GM19328 (cell line): ENCODE results near the gene PLBD2.
"Not testable (repeated sequence)": the region's sequence is repeated elsewhere in the genome, so short reads cannot be mapped to it uniquely, and the experiment has no call there.

Experiments used
- ATAC-seq: cut with Tn5 transposase; IDR thresholded peaks from one replicate; pipeline ENCODE4 v1.9.1; 2021; ENCODE audit warnings: mild to moderate bottlenecking, moderate library complexity; ENCODE audit not compliant: unreplicated experiment

Gene PLBD2

DNA sequence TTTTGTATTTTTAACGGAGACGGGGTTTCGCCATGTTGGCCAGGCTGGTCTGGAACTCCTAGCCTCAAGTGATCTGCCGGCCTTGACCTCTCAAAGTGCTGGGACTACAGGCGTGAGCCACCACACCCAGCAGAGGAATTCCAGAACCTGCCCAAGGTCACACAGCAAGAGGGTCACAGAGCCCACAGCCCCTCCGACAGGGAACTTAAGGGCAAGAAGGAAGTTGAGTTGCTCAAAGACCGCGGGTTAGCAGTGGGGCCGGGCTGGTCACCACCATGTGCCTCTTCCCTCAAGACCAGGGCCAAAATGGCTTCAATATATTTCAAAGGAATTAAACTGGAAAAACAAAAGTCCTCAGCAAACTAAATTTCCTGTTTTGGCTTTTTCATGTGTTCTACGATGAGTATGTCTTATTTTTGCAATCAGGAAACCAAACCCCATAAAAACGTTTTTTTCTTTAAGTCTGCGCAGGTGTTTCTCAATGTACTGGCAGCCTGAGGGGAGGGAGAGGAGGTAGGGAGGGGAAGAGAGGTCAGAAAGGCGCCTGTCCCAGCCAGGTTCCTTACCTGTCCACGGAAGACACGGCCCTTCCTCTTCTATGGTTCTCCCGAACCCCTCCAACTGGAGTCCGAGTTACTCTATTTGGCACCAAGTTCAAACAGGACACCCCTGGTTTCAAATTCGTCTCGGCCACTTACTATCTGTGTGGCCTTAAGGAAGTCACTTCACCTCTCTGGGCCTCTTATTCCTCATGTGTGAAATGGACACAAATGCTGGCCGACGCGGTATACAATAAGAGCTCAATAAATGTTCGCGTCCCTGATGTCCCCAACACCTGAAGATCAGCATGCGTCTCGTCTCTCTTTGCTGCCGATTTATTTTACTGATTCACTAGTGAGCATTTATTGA is 24.3 kb upstream of the PLBD2 start:
- ATAC-seq, result no peak

DNA sequence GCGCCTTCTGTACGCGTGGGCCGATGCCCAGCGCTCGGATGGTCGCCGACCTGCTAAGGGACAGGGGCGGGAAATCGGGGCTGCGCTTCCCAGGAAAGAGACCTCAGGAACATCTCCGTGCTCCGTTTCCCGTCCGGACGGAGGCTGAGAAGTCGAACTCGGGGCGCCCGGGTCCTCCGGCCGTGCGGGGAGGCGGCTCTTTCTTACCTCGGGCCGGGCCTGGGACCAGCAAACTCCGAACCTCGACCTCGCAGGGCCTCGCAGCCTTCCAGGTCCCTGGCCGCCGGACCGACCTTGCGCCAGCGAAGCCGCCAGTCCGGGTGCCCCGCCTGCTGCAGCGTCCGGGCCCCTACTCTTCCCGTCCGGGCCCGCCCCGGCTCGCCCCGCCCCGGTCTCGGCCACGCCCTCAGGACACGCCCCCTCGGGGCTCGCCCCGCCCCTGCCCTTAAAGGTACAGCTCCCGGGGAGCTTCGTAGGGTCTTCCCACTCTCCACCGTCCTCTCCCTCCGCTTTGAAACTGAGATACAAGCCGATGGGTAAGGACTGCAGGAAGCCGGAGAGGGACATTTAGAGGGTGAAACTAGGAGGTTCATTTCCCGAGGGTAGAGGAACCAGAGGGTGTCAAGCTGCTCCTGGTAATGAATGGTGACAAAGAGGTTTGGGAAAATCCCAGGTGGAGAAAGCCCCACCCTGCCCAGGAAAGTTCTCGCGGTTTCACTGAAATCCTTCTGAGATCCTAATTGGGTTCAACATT is 23.4 kb upstream of the PLBD2 start, which contains the start of gene SLC8B1:
Gene SLC8B1, minus strand, starts transcription at position 324 of the 754 bp plus-strand sequence. CDS start 2,231 bp downstream, outside the sequence.
- ATAC-seq, result peak; percentile 96

DNA sequence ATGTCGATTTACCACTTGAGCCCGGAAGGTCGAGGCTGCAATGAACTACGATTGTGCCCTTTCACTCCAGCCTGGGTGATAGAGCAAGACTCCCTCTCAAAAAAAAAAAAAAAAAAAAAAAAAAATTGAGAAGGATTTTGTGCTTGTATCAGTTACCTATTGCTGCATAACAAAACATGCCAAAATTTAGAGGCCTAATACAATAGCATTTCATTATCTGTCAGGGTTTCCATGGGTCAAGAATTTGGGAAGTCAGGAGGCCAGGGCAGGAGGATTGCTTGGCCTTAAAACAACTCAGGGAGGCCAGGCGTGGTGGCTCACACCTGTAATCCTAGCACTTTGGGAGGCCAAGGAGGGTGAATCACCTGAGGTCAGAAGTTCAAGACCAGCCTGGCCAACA is 18.8 kb upstream of the PLBD2 start:
- ATAC-seq, result no peak

- ATAC-seq, result no peak
Measured at GRCh38 chr12:113340061-113340460, 18.3 kb upstream of the PLBD2 start.

DNA sequence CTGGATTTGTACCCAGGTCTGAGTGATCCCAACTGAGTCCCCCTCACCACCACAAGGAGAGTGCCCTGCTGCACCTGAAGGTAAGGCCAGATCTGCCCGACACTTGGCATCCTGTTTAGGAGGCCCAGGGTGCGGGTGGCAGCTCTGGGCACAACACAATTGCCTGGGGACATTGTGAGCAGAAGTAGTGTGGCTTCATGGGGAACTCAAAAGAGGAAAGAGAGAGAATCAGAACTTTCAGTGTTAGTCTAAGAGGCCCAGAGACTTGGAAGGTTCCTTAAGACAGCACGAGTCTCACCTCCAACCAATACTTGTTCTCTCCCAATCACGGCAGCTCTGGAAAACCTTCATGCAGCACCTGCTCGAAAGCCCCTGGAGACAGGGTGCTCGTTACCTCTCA is 16.9 kb upstream of the PLBD2 start:
- no peak for ATAC-seq

DNA sequence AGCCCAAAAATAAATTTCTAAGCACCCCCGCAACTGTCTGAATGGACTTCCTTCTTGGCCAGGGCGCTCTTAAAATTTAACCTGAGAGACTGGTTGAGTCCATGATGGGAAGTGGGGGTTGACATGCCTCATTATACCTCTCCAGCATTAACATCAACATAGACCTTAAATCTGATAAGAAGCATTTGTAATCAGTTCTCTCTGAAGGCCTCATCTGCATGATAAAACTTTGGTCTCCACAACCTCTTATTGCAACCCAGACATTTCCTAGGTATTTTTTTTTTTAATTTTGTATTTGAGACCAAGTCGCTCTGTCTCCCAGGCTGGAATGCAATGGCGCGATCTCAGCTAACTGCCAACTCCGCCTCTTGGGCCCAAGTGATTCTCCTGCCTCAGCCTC is 13.1 kb upstream of the PLBD2 start:
- ATAC-seq, result no peak

DNA sequence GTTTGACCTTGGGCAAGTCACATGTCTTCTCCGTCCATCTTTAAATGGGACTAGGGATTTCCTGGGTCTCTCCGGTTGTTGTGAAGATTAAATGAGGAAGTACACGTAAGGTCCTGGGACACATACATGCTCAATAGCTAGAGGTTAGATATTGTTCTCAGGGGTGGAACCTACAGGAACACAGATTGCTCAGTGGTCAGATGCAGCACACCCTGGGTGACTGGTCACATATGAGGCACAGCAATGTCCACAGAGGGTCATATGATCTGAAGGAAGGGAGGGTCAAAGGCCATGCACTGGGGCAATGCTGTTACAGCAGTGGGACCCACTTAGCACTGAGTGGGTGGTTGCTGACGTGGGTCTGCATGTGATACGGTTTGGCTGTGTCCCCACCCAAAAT is 12.0 kb upstream of the PLBD2 start:
- ATAC-seq, result no peak

GRCh38 chr12:113347107-113347506 is 11.3 kb upstream of the PLBD2 start:
- ATAC-seq, result no peak

DNA sequence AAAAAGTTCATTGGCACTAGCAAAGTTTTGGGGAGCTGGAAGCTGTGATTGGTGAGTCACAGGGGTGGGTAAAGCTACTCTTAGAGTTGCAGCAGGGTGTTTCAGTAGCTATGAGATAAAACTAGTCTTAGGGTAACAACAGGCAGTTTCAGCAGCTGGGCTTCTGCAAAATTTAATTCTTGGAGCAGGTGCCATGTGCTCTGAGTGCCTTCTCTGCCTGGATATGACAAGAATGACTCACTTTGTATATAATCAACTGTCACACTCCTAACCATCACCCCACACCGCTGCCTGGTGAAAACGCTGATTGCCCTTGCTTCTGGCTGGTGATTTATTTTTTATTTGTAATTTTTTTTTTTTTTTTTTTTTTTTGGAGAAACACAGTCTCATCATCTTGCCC is 10.5 kb upstream of the PLBD2 start:
- ATAC-seq, result no peak

DNA sequence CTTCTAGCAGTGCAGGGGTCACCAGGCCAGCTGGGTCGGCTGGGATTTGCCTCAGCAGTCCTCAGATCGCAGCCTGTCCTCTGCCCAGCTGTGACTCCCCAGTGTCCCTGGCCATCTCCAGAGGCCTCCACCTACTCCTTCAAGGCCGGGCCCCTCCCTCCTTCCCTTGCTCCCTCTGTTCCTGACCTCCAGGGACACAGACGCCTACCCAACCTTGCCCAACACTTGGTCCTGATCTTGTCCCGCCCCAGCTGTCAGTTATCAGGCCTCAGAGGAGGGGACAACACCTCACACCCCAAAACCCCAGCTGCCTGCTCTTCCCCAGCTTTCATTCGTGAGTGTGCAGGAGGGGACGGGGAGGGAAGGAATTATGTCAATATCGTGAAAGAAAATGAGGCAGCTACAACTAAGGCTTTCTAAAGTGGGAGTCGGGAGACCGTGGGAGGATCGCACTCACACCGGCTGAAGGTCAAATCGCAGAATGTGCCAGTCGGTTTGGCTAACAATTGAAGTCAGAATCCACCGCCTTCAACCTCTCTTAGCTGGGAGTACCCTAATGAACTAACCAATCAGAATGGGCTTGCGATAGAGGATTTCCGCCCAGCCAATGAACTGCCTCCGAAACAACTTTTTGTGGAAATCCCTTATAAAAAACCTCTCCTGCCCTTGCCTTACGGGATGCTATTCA is 9.4 kb upstream of the PLBD2 start:
- ATAC-seq, result no peak

- no peak for ATAC-seq
Measured at GRCh38 chr12:113351089-113351488, 7.3 kb upstream of the PLBD2 start.

GRCh38 chr12:113354192-113354591 is 4.2 kb upstream of the PLBD2 start:
- ATAC-seq, result not testable (repeated sequence)

DNA sequence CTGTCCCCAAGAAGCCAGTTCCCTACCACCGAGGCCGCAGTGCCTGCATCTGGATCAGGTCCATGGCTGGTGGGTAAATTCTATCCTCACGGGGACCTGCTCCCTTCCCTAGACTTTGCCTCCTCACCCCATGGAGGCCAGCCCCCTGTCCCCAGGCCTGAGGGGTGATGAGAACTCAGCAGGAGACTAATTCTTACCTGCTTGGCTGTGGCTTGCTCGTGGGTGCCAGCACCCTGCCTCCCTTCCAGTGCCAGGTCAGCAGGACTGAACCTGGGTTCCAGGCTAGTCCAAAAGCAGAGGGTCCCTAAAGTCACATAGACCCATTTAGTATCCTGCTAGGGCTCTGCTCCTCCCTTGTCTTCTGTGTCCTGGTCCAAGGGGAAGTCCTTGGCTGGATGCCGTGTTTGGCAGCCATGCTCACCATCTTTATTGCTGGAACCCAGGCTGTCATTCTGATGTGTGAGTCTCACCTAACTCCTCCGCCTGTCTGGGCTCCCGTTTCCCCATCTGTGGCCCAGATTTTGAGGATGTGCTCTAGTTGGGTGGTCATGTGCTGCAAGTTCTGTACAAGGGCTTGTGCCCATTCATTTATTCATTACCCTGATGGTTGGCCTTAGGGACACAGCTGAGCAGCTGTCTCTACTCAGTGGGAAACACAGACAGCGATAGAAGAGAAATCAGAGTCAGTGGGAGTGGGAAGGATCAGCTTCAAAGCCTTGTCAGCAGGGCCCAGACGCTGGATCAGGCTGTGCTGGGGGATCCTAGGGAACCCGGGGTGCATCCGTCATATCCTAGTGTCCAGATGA is 949 bp downstream of the PLBD2 start:
- no peak for ATAC-seq

GRCh38 chr12:113359939-113360748 is 1.8 kb downstream of the PLBD2 start:
- ATAC-seq, result no peak

DNA sequence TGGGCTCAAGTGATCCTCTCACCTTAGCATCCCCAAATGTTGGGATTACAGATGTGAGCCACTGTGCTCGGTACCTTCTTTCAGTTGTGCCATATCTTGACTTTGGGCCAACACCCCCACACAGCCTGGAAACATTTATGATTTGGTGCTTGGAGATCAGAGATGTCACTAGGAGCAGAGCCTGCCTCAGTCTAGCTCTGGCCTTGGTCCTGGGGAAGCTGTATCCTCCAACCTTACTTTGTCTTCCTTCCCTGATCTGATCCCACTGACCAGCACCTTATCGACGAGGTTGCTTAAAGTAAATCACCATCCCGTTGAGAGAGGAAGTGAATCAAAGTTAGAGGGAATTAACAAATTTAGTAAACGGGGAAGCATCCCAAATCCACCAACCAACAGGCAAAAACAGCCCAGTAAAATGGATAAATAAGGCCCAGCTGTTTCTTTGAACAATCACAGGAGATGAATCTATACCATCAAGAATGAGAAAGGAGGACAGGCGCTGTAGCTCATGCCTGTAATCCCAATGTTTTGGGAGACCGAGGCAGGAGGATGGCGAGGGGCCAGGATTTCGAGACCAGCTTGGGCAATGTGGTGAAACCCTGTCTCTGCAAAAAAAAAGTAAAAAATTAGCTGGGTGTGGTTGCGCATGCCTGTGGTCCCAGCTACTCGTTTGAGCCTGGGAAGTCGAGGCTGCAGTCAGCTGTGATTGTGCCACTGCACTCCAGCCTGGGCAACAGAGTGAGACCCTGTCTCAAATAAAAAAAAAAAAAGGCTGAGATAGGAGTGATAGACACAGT is 3.4 kb downstream of the PLBD2 start:
- no peak for ATAC-seq

DNA sequence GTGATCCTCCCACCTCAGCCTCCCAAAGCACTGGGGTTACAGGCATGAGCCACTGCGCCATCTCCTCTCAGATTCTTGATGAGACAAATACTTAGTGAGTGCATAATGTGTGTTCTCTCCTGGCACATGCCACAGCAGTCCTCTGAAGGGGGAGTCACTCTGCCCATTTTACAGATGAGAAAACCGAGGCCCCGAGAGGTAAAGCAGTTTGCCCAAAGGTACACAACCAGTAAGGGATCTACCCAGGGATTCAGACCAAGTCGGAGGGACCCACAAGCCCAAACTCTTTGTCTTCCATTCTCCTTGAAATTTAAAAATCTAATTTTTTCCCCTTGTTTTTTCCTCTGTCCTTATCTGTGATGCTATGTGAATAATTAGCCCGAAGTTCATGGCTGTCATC is 6.3 kb downstream of the PLBD2 start:
- ATAC-seq, result no peak

GRCh38 chr12:113365639-113366395 is 7.4 kb downstream of the PLBD2 start:
- ATAC-seq, result no peak

- no peak for ATAC-seq
Measured at GRCh38 chr12:113366827-113367226, 8.4 kb downstream of the PLBD2 start.
